ENCODE results near the gene NPBWR2.

The NPBWR2 gene

GRCh38 chr20:64082820-64083377 lies 24.5 kb downstream of the NPBWR2 start:
- H3K4me3 Mint-ChIP-seq, result peak overlapping the region; percentile 85
- H3K4me1 Mint-ChIP-seq, result peaks cover 35% of the 10 kb centered on the region
- peaks cover 5% of the 10 kb centered on the region for H3K36me3 Mint-ChIP-seq
- DNase-seq (ENCODE audit: low spot score in 2 of 2) (no peak), ATAC-seq (ENCODE audit: low read depth) (no peak)
- peaks cover 2% of the 10 kb centered on the region for H3K9me3 Mint-ChIP-seq
- peak overlapping the region; percentile 93 for H3K27ac Mint-ChIP-seq
- H3K27me3 Mint-ChIP-seq, result peaks cover 1% of the 10 kb centered on the region

GRCh38 chr20:64082126-64082731 lies 25.1 kb downstream of the NPBWR2 start:
- Mint-ChIP-seq H3K27me3 (peaks cover 1% of the 10 kb centered on the region), H3K27ac (peak overlapping the region; percentile 93)

GRCh38 chr20:64081624-64081964 lies 25.8 kb downstream of the NPBWR2 start:
- no peak for ATAC-seq (ENCODE audit: low read depth)
- peaks cover 3% of the 10 kb centered on the region for H3K36me3 Mint-ChIP-seq
- peak overlapping the region; percentile 93 for H3K27ac Mint-ChIP-seq
- H3K4me1 Mint-ChIP-seq, result peaks cover 38% of the 10 kb centered on the region
- DNase-seq (ENCODE audit: low spot score in 2 of 2), result no peak
- H3K9me3 Mint-ChIP-seq, result no peaks in the 10 kb centered on the region
- peaks cover 1% of the 10 kb centered on the region for H3K27me3 Mint-ChIP-seq
- peak overlapping the region; percentile 53 for H3K4me3 Mint-ChIP-seq

More at GRCh38 chr20:64082126-64082731, 25.1 kb downstream of the NPBWR2 start:
- Mint-ChIP-seq H3K9me3 (no peaks in the 10 kb centered on the region), H3K4me3 (peak overlapping the region; percentile 53), H3K36me3 (peaks cover 5% of the 10 kb centered on the region), H3K4me1 (peaks cover 38% of the 10 kb centered on the region)
- ATAC-seq (ENCODE audit: low read depth), result no peak
- DNase-seq (ENCODE audit: low spot score in 2 of 2), result no peak

GRCh38 chr20:64080813-64081623 lies 26.3 kb downstream of the NPBWR2 start:
- H3K9me3 Mint-ChIP-seq, result no peaks in the 10 kb centered on the region
- DNase-seq (ENCODE audit: low spot score in 2 of 2), result no peak
- no peak for ATAC-seq (ENCODE audit: low read depth)
- H3K4me3 Mint-ChIP-seq, result peak overlapping the region; percentile 78
- peaks cover 1% of the 10 kb centered on the region for H3K27me3 Mint-ChIP-seq
- peak overlapping the region; percentile 93 for H3K27ac Mint-ChIP-seq
- peaks cover 2% of the 10 kb centered on the region for H3K36me3 Mint-ChIP-seq
- H3K4me1 Mint-ChIP-seq, result peaks cover 38% of the 10 kb centered on the region

- peaks cover 42% of the 10 kb centered on the region for H3K4me1 Mint-ChIP-seq
- H3K27ac Mint-ChIP-seq, result peak within 1 kb of the TSS; percentile 96
- peaks cover 6% of the 10 kb centered on the region for H3K36me3 Mint-ChIP-seq
- ATAC-seq (ENCODE audit: low read depth), result peak; percentile 23
- H3K4me3 Mint-ChIP-seq, result peak within 1 kb of the TSS; percentile 96
- peaks cover 1% of the 10 kb centered on the region for H3K27me3 Mint-ChIP-seq
- peak; percentile 64 to 68 for DNase-seq (ENCODE audit: low spot score in 2 of 2)
- H3K9me3 Mint-ChIP-seq, result no peaks in the 10 kb centered on the region
Measured at GRCh38 chr20:64080013-64080812, 27.2 kb downstream of the NPBWR2 start, which contains the start of gene OPRL1. Gene OPRL1, plus strand, starts transcription at chr20:64080082. Its CDS starts 12,639 bp downstream, at chr20:64092721.

- peaks cover 1% of the 10 kb centered on the region for H3K27me3 Mint-ChIP-seq
- ATAC-seq (ENCODE audit: low read depth), result peak; percentile 50
- DNase-seq (ENCODE audit: low spot score in 2 of 2), result peak; percentile 89 to 91
- H3K4me1 Mint-ChIP-seq, result peaks cover 40% of the 10 kb centered on the region
- H3K36me3 Mint-ChIP-seq, result peaks cover 10% of the 10 kb centered on the region
- peak within 1 kb of the TSS; percentile 96 for H3K27ac Mint-ChIP-seq
- peak within 1 kb of the TSS; percentile 96 for H3K4me3 Mint-ChIP-seq
- no peaks in the 10 kb centered on the region for H3K9me3 Mint-ChIP-seq
Measured at GRCh38 chr20:64079273-64080012, 27.9 kb downstream of the NPBWR2 start, which contains the start of gene RGS19. Gene RGS19, minus strand, starts transcription at chr20:64079518. Its CDS starts 2,632 bp downstream, at chr20:64076886.

GRCh38 chr20:64078934-64079272 lies 28.5 kb downstream of the NPBWR2 start:
- peaks cover 10% of the 10 kb centered on the region for H3K36me3 Mint-ChIP-seq
- H3K9me3 Mint-ChIP-seq, result no peaks in the 10 kb centered on the region
- H3K27ac Mint-ChIP-seq, result peak overlapping the region; percentile 96
- H3K27me3 Mint-ChIP-seq, result no peaks in the 10 kb centered on the region
- peak overlapping the region; percentile 96 for H3K4me3 Mint-ChIP-seq
- DNase-seq (ENCODE audit: low spot score in 2 of 2) (no peak), ATAC-seq (ENCODE audit: low read depth) (no peak)
- peaks cover 37% of the 10 kb centered on the region for H3K4me1 Mint-ChIP-seq

- DNase-seq (ENCODE audit: low spot score in 2 of 2), result peak; percentile 67 to 78
- H3K36me3 Mint-ChIP-seq, result peaks cover 10% of the 10 kb centered on the region
Measured at GRCh38 chr20:64077876-64078551, 29.4 kb downstream of the NPBWR2 start.

GRCh38 chr20:64077541-64077875 lies 29.9 kb downstream of the NPBWR2 start:
- ATAC-seq (ENCODE audit: low read depth), result peak; percentile 3
- DNase-seq (ENCODE audit: low spot score in 2 of 2), result no peak
- Mint-ChIP-seq H3K4me1 (peaks cover 30% of the 10 kb centered on the region), H3K36me3 (peaks cover 10% of the 10 kb centered on the region), H3K4me3 (peak overlapping the region; percentile 96), H3K27me3 (no peaks in the 10 kb centered on the region), H3K9me3 (no peaks in the 10 kb centered on the region), H3K27ac (peak overlapping the region; percentile 73)

More at GRCh38 chr20:64077876-64078551, 29.4 kb downstream of the NPBWR2 start:
- Mint-ChIP-seq H3K27me3 (no peaks in the 10 kb centered on the region), H3K4me3 (peak overlapping the region; percentile 96), H3K27ac (peak overlapping the region; percentile 96), H3K4me1 (peaks cover 34% of the 10 kb centered on the region), H3K9me3 (no peaks in the 10 kb centered on the region)
- ATAC-seq (ENCODE audit: low read depth), result peak; percentile 63

- peak in 1 of 2 donors; percentile 52 for DNase-seq (ENCODE audit: low spot score in 2 of 2)
- Mint-ChIP-seq H3K36me3 (peaks cover 11% of the 10 kb centered on the region), H3K27ac (peak overlapping the region; percentile 73), H3K4me3 (peak overlapping the region; percentile 96), H3K4me1 (peaks cover 30% of the 10 kb centered on the region), H3K9me3 (no peaks in the 10 kb centered on the region), H3K27me3 (no peaks in the 10 kb centered on the region)
- ATAC-seq (ENCODE audit: low read depth), result peak; percentile 14
Measured at GRCh38 chr20:64077094-64077493, 30.3 kb downstream of the NPBWR2 start.

- no peak for ATAC-seq (ENCODE audit: low read depth)
- Mint-ChIP-seq H3K4me1 (peaks cover 31% of the 10 kb centered on the region), H3K27ac (no peak overlapping the region), H3K27me3 (no peaks in the 10 kb centered on the region), H3K4me3 (peak overlapping the region; percentile 96), H3K36me3 (peaks cover 11% of the 10 kb centered on the region), H3K9me3 (no peaks in the 10 kb centered on the region)
- no peak for DNase-seq (ENCODE audit: low spot score in 2 of 2)
Measured at GRCh38 chr20:64076061-64076997, 31.0 kb downstream of the NPBWR2 start.

- no peak overlapping the region for H3K4me3 Mint-ChIP-seq
- H3K36me3 Mint-ChIP-seq, result peaks cover 11% of the 10 kb centered on the region
- H3K27ac Mint-ChIP-seq, result peak overlapping the region; percentile 20
- peaks cover 31% of the 10 kb centered on the region for H3K4me1 Mint-ChIP-seq
- no peaks in the 10 kb centered on the region for H3K9me3 Mint-ChIP-seq
- H3K27me3 Mint-ChIP-seq, result no peaks in the 10 kb centered on the region
- ATAC-seq (ENCODE audit: low read depth) (no peak), DNase-seq (ENCODE audit: low spot score in 2 of 2) (no peak)
Measured at GRCh38 chr20:64075556-64075955, 31.8 kb downstream of the NPBWR2 start.

All from memory B cell (primary cell).